Osteoblast (primary cell): ENCODE measurements around the gene CFAP77. TPM values are rescaled to one million over a fixed set of nuclear protein-coding genes. Genes with fewer than 3 reads are reported as not detected.

Source experiments
- DNase-seq: peaks from one replicate; pipeline ENCODE4 v3.0.0; 2011; ENCODE audit warnings: low spot score, mixed read lengths; ENCODE audit not compliant: insufficient read length; ENCODE audit errors: missing footprints
- H2AFZ ChIP-seq: 2 replicates; pipeline ENCODE4 v1.6.0; 2011; ENCODE audit warnings: mild to moderate bottlenecking, low read length
- H3K27ac ChIP-seq: 2 replicates; pipeline ENCODE4 v1.5.1; 2011; ENCODE audit warnings: mild to moderate bottlenecking, low read depth, low read length, moderate library complexity
- H3K27me3 ChIP-seq: 2 replicates; pipeline ENCODE4 v1.6.0; 2012; ENCODE audit warnings: mild to moderate bottlenecking, control low read depth, inconsistent platforms, low read length, moderate library complexity; ENCODE audit not compliant: insufficient read depth
- H3K36me3 ChIP-seq: 2 replicates; pipeline ENCODE4 v1.5.1; 2011; ENCODE audit warnings: mild to moderate bottlenecking, low read length, control low read depth, moderate library complexity; ENCODE audit not compliant: insufficient read depth
- H3K4me1 ChIP-seq: 2 replicates; pipeline ENCODE4 v1.5.1; 2011; ENCODE audit warnings: mild to moderate bottlenecking, low read length, control low read depth, moderate library complexity; ENCODE audit not compliant: insufficient read depth
- H3K4me2 ChIP-seq: 2 replicates; pipeline ENCODE4 v1.6.0; 2011; ENCODE audit warnings: mild to moderate bottlenecking, low read length; ENCODE audit not compliant: insufficient read depth
- H3K4me3 ChIP-seq: fragments of 200-600 bp; sonication (generic); 3 replicates; pipeline ENCODE4 v1.5.1; 2012; ENCODE audit warnings: mild to moderate bottlenecking, low read length, inconsistent platforms; ENCODE audit not compliant: insufficient read depth
- H3K79me2 ChIP-seq: 2 replicates; pipeline ENCODE4 v1.6.0; 2012; ENCODE audit warnings: mild to moderate bottlenecking, low read length, control low read depth, inconsistent platforms; ENCODE audit not compliant: insufficient read depth
- H3K9me3 ChIP-seq: 2 replicates; pipeline ENCODE4 v1.5.1; 2011; ENCODE audit warnings: low read depth, low read length, control low read depth
- H4K20me1 ChIP-seq: 2 replicates; pipeline ENCODE4 v1.6.0; 2012; ENCODE audit warnings: mild to moderate bottlenecking, low read length, control low read depth; ENCODE audit not compliant: insufficient read depth
- CTCF ChIP-seq: IDR thresholded peaks from 2 replicates; pipeline ENCODE4 v1.5.1; 2011; ENCODE audit warnings: mild to moderate bottlenecking, low read depth, low read length, moderate library complexity; ENCODE audit errors: extremely low read depth
- total RNA-seq: library from RNA; depleted of rRNA; stranded (reverse); fragments of >200 nt; gene quantifications from 2 replicates; pipeline ENCODE4 v1.2.3, GENCODE V29; 2012

Gene CFAP77
- total RNA-seq, 1 donor, result 0.36 TPM

DNA sequence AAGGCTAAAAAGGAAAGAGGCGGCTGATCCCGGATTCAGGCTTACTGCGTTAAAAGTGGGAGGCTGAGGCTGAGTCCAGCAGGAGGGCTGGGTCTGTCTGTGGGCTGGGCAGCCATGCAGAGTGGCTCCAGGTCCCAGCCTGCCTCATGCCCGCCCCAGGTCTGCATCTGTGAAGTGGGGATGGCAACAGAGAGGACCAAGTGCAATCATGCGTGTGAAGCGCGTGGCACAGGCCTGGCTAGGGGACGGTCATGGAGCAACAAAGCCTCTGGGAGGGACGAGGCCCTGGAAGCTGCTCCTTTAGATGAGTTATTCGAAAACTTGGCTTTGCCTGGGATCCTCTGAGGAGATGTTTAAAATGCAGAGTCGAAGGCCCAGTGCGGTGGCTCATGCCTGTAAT lies 142.0 kb downstream of the CFAP77 start:
- H3K27me3 ChIP-seq, result peaks cover 45% of the 10 kb centered on the region
- H3K4me3 ChIP-seq, result no peak overlapping the region
- no peak overlapping the region for H2AFZ ChIP-seq
- TF ChIP-seq CTCF, result no peak
- no peaks in the 10 kb centered on the region for H3K79me2 ChIP-seq
- H3K4me2 ChIP-seq, result no peak overlapping the region
- no peaks in the 10 kb centered on the region for H3K9me3 ChIP-seq
- no peaks in the 10 kb centered on the region for H4K20me1 ChIP-seq
- H3K27ac ChIP-seq, result no peak overlapping the region
- H3K4me1 ChIP-seq, result no peaks in the 10 kb centered on the region
- DNase-seq, result peak; percentile 57
- H3K36me3 ChIP-seq, result no peaks in the 10 kb centered on the region

DNA sequence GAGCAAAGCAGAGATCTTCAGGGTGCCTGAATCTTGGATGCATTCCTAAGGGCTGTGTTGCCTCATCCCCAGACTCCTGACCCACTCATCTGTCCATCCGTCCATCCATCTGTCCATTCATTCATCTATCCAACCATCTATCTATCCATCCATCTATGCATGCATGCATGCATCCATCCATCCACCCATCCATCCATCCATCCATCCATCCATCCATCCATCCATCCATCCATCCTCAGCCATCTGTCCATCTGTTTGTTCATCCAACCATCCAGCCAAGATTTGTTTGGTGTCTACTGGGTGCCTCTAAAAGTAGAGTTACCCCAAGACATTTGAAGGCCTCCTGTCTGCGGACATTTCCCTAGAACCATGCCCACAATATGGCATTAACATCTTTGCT lies 144.7 kb downstream of the CFAP77 start:
- peaks cover 51% of the 10 kb centered on the region for H3K27me3 ChIP-seq
- H3K27ac ChIP-seq, result no peak overlapping the region
- no peaks in the 10 kb centered on the region for H3K79me2 ChIP-seq
- H3K9me3 ChIP-seq, result no peaks in the 10 kb centered on the region
- no peaks in the 10 kb centered on the region for H3K36me3 ChIP-seq
- H2AFZ ChIP-seq, result no peak overlapping the region
- TF ChIP-seq CTCF, result no peak
- no peaks in the 10 kb centered on the region for H3K4me1 ChIP-seq
- H3K4me2 ChIP-seq, result no peak overlapping the region
- no peak overlapping the region for H3K4me3 ChIP-seq
- no peak for DNase-seq
- no peaks in the 10 kb centered on the region for H4K20me1 ChIP-seq

DNA sequence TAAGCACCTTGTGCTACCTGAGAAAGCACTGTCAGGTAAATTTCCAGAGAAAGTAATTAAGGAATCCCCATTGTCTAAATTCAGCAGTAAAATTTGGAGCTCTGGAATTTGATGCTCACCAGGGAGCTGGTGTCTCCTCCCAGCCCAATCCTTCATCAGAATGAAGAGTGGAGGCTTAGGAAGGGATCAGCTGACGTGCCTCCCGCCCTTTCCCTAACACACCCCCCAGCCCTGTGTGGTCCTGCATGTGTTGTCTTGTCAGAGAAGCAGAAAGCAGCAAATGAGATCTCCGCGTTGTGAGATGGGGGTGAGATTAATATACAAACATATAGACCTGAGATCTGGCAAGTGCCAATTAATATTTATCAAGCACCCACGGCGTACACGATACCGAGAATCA lies 145.5 kb downstream of the CFAP77 start:
- H3K9me3 ChIP-seq, result no peaks in the 10 kb centered on the region
- no peak overlapping the region for H3K4me3 ChIP-seq
- H3K79me2 ChIP-seq, result no peaks in the 10 kb centered on the region
- H3K27me3 ChIP-seq, result peaks cover 49% of the 10 kb centered on the region
- DNase-seq, result no peak
- H2AFZ ChIP-seq, result no peak overlapping the region
- H3K27ac ChIP-seq, result no peak overlapping the region
- H3K4me1 ChIP-seq, result no peaks in the 10 kb centered on the region
- no peak for TF ChIP-seq CTCF
- H3K4me2 ChIP-seq, result no peak overlapping the region
- H4K20me1 ChIP-seq, result no peaks in the 10 kb centered on the region
- no peaks in the 10 kb centered on the region for H3K36me3 ChIP-seq

- no peaks in the 10 kb centered on the region for H3K4me1 ChIP-seq
- no peaks in the 10 kb centered on the region for H3K9me3 ChIP-seq
- H4K20me1 ChIP-seq, result no peaks in the 10 kb centered on the region
- peaks cover 55% of the 10 kb centered on the region for H3K27me3 ChIP-seq
- no peak for DNase-seq
- H3K79me2 ChIP-seq, result no peaks in the 10 kb centered on the region
- no peak overlapping the region for H3K27ac ChIP-seq
- no peak overlapping the region for H3K4me3 ChIP-seq
- no peak for TF ChIP-seq CTCF
- no peaks in the 10 kb centered on the region for H3K36me3 ChIP-seq
- no peak overlapping the region for H3K4me2 ChIP-seq
- H2AFZ ChIP-seq, result no peak overlapping the region
Measured at GRCh38 chr9:132556235-132556634, 146.2 kb downstream of the CFAP77 start.
